ENCODE measurements around the gene CHCHD6.

- TF ChIP-seq CTCF (IDR thresholded peaks at IDR 0.05; ENCODE audit: insufficient read depth, low read length, poor library complexity, severe bottlenecking) (no peak), EZH2phosphoT487 (conservative IDR thresholded peaks at IDR 0.05; ENCODE audit: low read length) (no peak)
Measured at GRCh38 chr3:126714921-126715320, 10.9 kb downstream of the CHCHD6 start.
